Thyroid gland (tissue), 4 donors: ENCODE measurements around the gene ARFGAP3.

Experiments
- CTCF ChIP-seq, 6 experiments: fragments of 200-600 bp in 3 of 6; fragments of 450-650 bp in 3 of 6; sonication (generic) in 3 of 6; IDR thresholded peaks; one replicate each; pipeline ENCODE4 v1.5.1; 2016 to 2019; ENCODE audit warnings: antibody characterized with exemption in 6 of 6, mild to moderate bottlenecking in 2 of 6, inconsistent platforms in 1 of 6, moderate library complexity in 1 of 6
- POLR2A ChIP-seq, 2 donors: fragments of 450-650 bp; IDR thresholded peaks; one replicate each; pipeline ENCODE4 v1.6.1; 2017; ENCODE audit warnings: antibody characterized with exemption in 2 of 2, mild to moderate bottlenecking in 2 of 2, moderate library complexity in 1 of 2

GRCh38 chr22:42881298-42881697 lies 24.2 kb upstream of the ARFGAP3 start:
- no peak for TF ChIP-seq CTCF (IDR thresholded peaks at IDR 0.05)
- TF ChIP-seq POLR2A (IDR thresholded peaks at IDR 0.05), result no peak
